Sigmoid colon (tissue), 4 donors: ENCODE results near the gene DENND4B.
"Not testable (repeated sequence)": the region's sequence is repeated elsewhere in the genome, so short reads cannot be mapped to it uniquely, and the experiment has no call there.

Experiments used
- CTCF ChIP-seq, 4 experiments: fragments of 450-650 bp in 3 of 4; fragments of 200-600 bp in 1 of 4; IDR thresholded peaks; one replicate each; pipeline ENCODE4 v1.5.1; 2016 to 2019; ENCODE audit warnings: antibody characterized with exemption in 4 of 4, mild to moderate bottlenecking in 3 of 4, moderate library complexity in 2 of 4
- POLR2AphosphoS5 ChIP-seq, 4 donors: sonication (generic); formaldehyde crosslinking; IDR thresholded peaks; one replicate each; pipeline ENCODE4 v1.6.1; 2017; ENCODE audit warnings: antibody characterized with exemption in 4 of 4

- TF ChIP-seq CTCF, POLR2AphosphoS5 (IDR thresholded peaks at IDR 0.05): not testable (repeated sequence)
These were observed 32.6 kb upstream of the DENND4B start for GRCh38 chr1:153979091-153979490.
